HG02588 (cell line): ENCODE data around the gene PXMP4.

Experiments used
- ATAC-seq: cut with Tn5 transposase; IDR thresholded peaks from one replicate; pipeline ENCODE4 v1.9.1; 2021; ENCODE audit warnings: mild to moderate bottlenecking, moderate library complexity; ENCODE audit not compliant: unreplicated experiment

Gene PXMP4

DNA sequence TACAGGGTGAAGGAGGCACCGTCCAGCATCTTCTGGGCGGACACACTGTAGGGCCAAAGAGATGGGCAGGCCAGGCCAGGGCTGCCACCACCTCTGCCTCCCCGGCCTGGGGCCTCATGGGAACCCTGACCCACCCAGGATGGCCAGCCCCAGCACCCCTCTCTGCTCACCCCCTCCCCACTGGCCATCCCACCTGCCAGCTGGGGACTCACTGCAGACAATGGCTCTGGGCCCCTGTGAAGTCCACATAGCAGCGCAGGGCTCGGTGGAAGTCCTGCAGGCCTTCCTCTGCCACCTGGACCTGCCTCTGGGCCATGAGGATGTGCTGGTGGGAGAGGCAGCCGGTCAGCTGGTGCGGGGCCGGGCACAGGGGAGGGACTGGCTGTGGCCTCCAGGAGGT lies 61.6 kb downstream of the PXMP4 start:
- ATAC-seq: no peak

DNA sequence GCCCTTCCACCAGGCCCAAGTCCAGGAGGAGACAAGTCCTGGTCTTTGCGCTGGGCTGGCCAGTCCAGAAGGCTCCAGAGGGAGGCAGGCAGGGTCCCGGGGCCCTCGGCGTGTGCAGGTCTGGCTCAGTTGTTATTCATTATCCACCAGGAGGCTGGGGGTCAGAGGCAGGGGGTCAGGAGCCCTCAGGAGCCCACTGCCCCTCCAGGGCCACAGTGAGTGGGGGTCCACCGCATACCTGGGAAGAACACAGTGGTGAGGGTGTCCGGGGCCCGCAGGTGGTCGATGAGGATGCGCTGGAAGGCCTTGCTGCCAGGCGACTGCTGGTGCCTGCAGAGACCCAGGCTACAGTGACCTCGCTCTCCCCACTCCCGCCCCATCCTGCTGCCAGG lies 62.4 kb downstream of the PXMP4 start:
- ATAC-seq: no peak

DNA sequence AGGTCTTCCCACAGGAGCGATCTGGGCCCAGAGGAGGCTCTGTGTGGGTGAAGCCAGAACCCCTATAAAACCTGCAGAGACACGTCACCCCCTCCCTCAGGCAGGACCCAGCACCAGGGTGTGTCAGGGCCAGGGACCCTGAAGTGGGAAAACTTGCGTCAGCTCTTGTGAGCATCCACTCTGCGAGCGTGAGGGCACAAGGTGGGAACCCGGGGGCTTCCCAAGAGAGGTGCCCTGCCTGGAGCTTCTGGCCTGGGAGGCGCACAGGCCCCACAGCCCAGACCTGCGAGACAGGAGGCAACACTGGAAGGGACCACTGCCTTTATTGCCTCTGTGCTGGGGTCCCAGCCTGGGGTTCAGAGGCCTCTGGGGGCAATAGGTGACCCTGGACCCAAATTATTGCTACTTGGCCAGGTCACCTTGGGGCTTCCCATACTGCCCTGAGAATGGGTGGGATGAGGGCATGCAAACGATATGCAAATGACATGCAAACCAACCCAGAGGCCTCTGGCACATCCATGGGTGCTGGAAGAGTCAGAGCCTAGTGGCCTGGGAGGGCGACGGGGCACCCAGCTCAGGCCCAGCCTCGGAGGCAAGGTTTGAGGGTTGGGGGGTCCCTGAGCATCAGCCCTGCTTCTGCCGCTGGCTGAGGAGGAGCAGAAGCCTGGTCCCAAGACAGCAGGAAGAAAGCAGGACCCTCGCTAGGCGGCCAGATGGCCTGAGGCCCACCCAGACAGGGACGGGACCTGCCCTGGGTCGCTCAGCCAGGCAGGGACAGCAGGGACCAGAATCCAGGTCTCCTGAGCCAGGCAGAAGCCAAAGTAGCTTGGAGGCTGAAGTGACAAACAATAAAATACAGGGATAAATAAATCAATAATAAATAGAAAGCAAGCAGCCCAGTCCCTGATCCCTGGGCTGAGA lies 63.1 kb downstream of the PXMP4 start:
- ATAC-seq: no peak

DNA sequence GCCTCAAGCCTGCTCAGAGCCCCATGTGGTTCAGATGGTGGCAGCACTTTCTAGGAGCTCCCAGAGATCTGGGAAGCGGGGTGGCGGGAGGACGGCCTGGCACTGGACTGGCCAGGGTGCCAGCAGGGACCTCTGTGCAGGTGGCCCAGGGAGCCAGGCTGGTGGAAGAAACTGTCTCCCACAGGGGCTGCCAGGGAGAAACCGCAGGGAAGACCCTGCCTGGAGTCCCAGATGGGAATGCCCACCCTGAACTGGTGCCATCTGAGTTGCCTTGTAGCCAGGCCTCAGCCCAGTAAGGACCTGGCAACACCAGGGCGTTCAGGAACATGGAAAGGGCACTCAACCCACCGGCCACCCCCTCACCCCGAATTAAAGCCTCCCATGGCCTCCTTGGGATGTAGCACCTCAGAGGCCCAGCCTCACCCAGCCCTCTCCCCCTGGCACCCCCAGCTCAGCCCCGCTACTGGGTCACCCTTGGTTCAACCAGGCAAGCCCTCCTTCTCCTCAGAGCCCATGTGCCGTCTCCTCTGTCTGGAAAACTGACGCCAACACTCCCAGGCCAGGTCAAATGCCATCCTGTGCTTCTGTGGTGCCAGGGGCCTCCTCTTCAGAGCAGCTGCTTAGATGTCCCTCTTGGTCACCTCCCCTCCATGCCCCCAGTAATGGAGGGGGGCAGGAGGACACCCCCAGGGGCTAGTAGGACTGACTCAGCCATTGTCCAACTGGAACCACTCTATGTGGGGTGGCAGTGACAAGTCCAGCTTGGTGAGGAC lies 63.9 kb downstream of the PXMP4 start:
- ATAC-seq: no peak

DNA sequence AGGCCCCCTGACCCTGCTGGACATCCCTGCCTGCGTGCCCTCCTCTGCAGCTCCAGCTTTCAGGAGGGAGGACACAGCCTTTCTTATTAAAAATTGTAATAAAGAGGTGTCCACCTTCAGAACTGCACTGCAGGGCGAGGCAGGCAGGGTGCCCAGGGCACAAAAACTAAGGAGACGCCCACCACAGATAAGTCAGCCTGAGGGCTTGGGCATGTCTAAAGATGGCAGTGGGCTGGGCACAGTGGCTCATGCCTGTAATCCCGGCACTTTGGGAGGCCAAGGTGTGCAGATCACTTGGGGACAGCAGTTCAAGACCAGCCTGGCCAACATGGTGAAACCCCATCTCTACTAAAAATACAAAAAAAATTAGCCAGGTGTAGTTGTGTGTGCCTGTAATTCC lies 64.9 kb downstream of the PXMP4 start:
- ATAC-seq: no peak

DNA sequence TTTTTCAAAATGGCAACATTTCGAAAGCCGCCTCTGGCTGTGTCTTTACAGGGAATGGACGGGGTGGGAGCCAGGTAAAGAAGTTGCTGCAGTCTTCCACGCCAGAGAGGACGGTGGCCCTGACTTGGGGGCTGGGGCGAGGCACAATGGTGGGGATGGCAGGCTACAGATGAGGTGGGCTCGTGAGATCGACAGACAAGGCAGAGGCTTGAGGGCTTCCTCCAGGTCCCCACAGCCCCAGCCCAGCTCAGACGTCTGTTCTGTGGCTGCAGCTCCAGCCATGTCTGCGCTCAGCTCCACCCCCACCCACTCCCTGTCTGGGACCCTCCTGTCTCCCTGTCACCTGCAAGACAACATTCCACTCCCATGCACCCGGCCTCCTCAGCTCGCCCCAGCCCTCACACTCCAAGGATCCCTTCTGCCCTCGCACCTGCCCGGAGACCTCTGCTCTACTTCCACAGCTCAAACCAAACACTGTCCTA lies 65.4 kb downstream of the PXMP4 start:
- no peak for ATAC-seq

DNA sequence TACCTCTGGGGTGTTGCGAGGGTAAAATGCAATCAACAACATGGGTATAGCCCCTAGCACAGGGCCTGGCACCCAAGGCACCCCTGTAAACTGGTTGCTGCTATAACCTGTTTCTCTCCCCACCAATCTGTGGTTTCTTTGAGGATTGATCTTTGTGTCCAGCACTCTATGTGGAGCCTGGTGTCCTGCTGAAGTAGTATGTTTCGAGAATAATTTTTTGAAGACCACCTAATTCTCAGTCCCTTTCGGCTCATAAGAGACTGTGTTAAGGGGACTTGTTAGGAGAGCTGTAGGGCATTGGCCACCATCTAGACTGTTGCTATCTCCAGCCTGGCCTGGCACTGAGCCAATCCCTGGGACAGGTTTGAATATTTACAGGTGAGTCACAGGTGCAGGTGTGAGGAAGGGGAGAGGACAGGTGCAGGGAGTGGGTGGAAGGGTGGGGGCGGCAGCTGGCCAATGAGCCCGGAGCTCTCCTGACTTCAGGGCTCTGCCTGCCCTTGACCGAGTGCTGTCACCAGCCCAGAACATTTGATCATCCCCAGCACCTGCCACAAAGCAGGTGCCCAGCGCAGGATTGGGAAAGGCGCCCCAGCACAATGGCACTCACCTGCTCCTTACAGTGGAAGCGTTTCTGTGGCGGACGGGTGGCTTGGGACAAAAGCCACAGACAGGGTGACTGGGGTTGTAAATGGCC lies 66.1 kb downstream of the PXMP4 start:
- ATAC-seq: no peak

DNA sequence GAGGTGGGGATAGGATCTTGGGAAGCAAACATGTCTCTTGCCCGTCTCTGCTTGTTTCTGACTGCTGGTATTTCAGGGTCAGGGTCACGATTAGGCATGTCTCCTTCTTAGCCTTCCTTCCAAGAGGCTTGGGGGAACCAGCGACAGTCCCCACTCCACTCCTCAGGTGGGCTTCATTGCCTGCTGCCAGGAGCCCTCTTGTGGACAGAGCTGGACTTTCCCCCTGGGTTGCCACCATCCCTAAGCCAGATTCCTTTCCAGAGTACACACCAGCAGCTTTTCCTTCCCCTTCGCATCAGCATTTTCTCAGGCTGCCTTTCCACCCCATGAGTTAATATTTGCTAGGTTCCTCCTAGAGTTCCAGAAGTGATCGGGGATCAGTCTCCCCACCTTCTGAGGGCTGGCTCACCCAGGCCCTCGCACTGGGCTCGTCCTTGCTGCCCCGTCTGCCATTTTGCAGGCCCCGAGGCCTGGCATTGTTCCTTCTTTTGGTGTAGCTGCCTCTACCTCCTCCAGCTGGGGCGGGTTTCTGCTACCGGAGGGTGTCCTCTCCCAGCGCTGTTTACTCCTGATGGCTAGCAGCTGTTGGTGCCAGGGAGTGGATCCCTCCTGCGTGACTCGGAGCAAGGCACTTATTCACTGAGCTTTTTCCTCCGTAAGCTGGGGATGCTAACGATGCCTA lies 66.8 kb downstream of the PXMP4 start:
- no peak for ATAC-seq
